DOHH2 (cell line): ENCODE measurements around the gene RABGEF1.
A peak's percentile ranks its signal among the peaks of the same experiment; 100 is the strongest.
"Not testable (repeated sequence)": the region's sequence is repeated elsewhere in the genome, so short reads cannot be mapped to it uniquely, and the experiment has no call there.

ENCODE experiments used
- H3F3A ChIP-seq: fragments of 200-600 bp; sonication (generic), shearing (Covaris generic); 2 replicates; pipeline ENCODE4 v1.6.0; 2016; ENCODE audit warnings: antibody characterized with exemption, mild to moderate bottlenecking; ENCODE audit not compliant: control insufficient read depth, insufficient read depth
- H3K27ac ChIP-seq: fragments of 200-600 bp; sonication (generic); 2 replicates; pipeline ENCODE4 v1.5.1; 2014; ENCODE audit warnings: low read depth, mild to moderate bottlenecking, low read length, moderate library complexity
- H3K27me3 ChIP-seq: fragments of 200-600 bp; sonication (generic); 2 replicates; pipeline ENCODE4 v1.6.1; 2014; ENCODE audit warnings: mild to moderate bottlenecking, low read length, mixed read lengths; ENCODE audit not compliant: control insufficient read depth
- H3K36me3 ChIP-seq: fragments of 200-600 bp; sonication (generic); 2 replicates; pipeline ENCODE4 v1.6.1; 2014; ENCODE audit warnings: mild to moderate bottlenecking, low read length, moderate library complexity, mixed read lengths; ENCODE audit not compliant: control insufficient read depth
- H3K4me1 ChIP-seq: fragments of 200-600 bp; sonication (generic); 2 replicates; pipeline ENCODE4 v1.6.1; 2014; ENCODE audit warnings: mild to moderate bottlenecking, low read length, mixed read lengths; ENCODE audit not compliant: control insufficient read depth
- H3K4me2 ChIP-seq: fragments of 200-600 bp; sonication (generic); 2 replicates; pipeline ENCODE4 v1.6.0; 2014; ENCODE audit warnings: mild to moderate bottlenecking, low read length, moderate library complexity
- H3K4me3 ChIP-seq: fragments of 200-600 bp; sonication (generic); 2 replicates; pipeline ENCODE4 v1.5.1; 2014; ENCODE audit warnings: mild to moderate bottlenecking, low read length, mixed read lengths
- H3K79me2 ChIP-seq: fragments of 200-600 bp; sonication (generic); 2 replicates; pipeline ENCODE4 v1.6.1; 2014; ENCODE audit warnings: mild to moderate bottlenecking, low read length, mixed read lengths; ENCODE audit not compliant: control insufficient read depth
- H3K9me2 ChIP-seq: fragments of 200-600 bp; sonication (generic); replicated peaks from 2 replicates; pipeline ENCODE4 v1.6.1; 2014; ENCODE audit warnings: mild to moderate bottlenecking, low read length, mixed read lengths; ENCODE audit not compliant: control insufficient read depth
- H3K9me3 ChIP-seq: fragments of 200-600 bp; sonication (generic); 2 replicates; pipeline ENCODE4 v1.6.1; 2014; ENCODE audit warnings: antibody characterized with exemption, low read length, mixed read lengths; ENCODE audit not compliant: control insufficient read depth, insufficient read depth
- H4K20me1 ChIP-seq: fragments of 200-600 bp; sonication (generic); 2 replicates; pipeline ENCODE4 v1.6.0; 2014; ENCODE audit warnings: low read depth, mild to moderate bottlenecking, antibody characterized with exemption, low read length, moderate library complexity; ENCODE audit not compliant: control insufficient read depth, insufficient read depth
- CTCF ChIP-seq: fragments of 200-600 bp; sonication (generic); IDR thresholded peaks from one replicate; pipeline ENCODE4 v1.5.1; 2014; ENCODE audit warnings: antibody characterized with exemption, mild to moderate bottlenecking, low read depth, low read length; ENCODE audit not compliant: poor library complexity, severe bottlenecking
- EZH2phosphoT487 ChIP-seq: fragments of 200-600 bp; sonication (generic); IDR thresholded peaks from 2 replicates; pipeline ENCODE4 v1.6.1; 2017; ENCODE audit warnings: borderline replicate concordance, mild to moderate bottlenecking, antibody characterized with exemption, low read length, moderate library complexity, mixed read lengths

Gene RABGEF1

GRCh38 chr7:66839814-66840213 is 99.3 kb downstream of the RABGEF1 start:
- TF ChIP-seq CTCF = no peak
- Histone ChIP-seq H3K36me3 (no peaks in the 10 kb centered on the region; the same call in 1 of the 2 replicates), H3K27ac (no peak overlapping the region), H3K9me2 (no peaks in the 10 kb centered on the region), H3K4me1 (peaks cover 9% of the 10 kb centered on the region), H4K20me1 (no peaks in the 10 kb centered on the region), H3K27me3 (no peaks in the 10 kb centered on the region), H3K79me2 (peaks cover 6% of the 10 kb centered on the region), H3K9me3 (peaks cover 11% of the 10 kb centered on the region; the same call in 1 of the 2 replicates), H3K4me3 (no peak overlapping the region), H3K4me2 (no peak overlapping the region), H3F3A (peaks cover 2% of the 10 kb centered on the region; the same call in 1 of the 2 replicates)

DNA sequence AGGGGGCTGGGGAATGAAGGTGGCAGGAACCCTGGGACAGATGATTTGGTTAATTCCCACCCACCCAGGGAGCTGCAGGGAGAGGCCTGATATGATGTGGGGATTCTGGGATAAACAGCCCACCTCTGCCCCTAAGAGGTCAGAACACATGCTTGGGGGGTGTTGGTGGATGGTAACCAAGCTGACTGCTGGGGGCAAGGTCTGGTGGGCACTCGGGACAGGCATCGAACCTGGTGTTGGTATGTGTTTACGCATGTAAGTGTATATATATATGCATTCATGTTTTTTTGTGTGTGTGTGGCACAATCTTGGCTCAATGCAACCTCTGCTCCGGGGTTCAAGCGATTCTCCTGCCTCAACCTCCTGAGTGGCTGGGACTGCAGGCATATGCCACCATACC is 99.8 kb downstream of the RABGEF1 start:
- Histone ChIP-seq H3K4me1 (peaks cover 9% of the 10 kb centered on the region), H3F3A (peaks cover 2% of the 10 kb centered on the region; the same call in 1 of the 2 replicates), H4K20me1 (no peaks in the 10 kb centered on the region), H3K27me3 (no peaks in the 10 kb centered on the region), H3K36me3 (peaks cover 4% of the 10 kb centered on the region; the same call in 1 of the 2 replicates), H3K27ac (no peak overlapping the region), H3K4me3 (no peak overlapping the region), H3K4me2 (no peak overlapping the region), H3K79me2 (peaks cover 11% of the 10 kb centered on the region), H3K9me2 (no peaks in the 10 kb centered on the region), H3K9me3 (peaks cover 11% of the 10 kb centered on the region; the same call in 1 of the 2 replicates)
- TF ChIP-seq EZH2phosphoT487 (no peak), CTCF (no peak)

DNA sequence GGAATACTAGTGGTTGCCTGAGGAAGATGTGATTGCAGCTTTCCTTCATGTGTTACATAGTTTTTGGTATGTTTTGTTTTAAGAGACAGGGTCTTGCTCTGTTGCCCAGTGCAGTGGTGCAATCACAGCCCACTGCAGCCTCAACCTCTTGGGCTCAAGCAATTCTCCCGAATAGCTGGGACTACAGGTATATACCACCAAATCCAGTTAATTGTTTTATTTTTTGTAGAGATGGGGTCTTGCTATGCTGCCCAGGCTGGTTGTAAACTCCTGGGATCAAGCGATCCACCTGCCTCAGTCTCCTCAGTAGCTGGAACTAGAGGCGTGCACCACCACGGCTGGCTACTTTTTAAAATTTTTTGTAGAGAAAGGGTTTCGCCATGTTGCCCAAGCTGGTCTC is 101.4 kb downstream of the RABGEF1 start:
- no peaks in the 10 kb centered on the region for H3K9me2 ChIP-seq
- no peaks in the 10 kb centered on the region for H3K27me3 ChIP-seq
- no peak for TF ChIP-seq CTCF
- TF ChIP-seq EZH2phosphoT487 = no peak
- peaks cover 6% of the 10 kb centered on the region; the same call in 1 of the 2 replicates for H3K9me3 ChIP-seq
- no peaks in the 10 kb centered on the region for H4K20me1 ChIP-seq
- H3K4me2 ChIP-seq = no peak overlapping the region
- peaks cover 19% of the 10 kb centered on the region for H3K4me1 ChIP-seq
- H3K36me3 ChIP-seq = peaks cover 4% of the 10 kb centered on the region; the same call in 1 of the 2 replicates
- H3F3A ChIP-seq = peaks cover 2% of the 10 kb centered on the region; the same call in 1 of the 2 replicates
- H3K79me2 ChIP-seq = peaks cover 23% of the 10 kb centered on the region
- no peak overlapping the region for H3K4me3 ChIP-seq
- no peak overlapping the region for H3K27ac ChIP-seq

- H3K27ac ChIP-seq, H3K36me3 ChIP-seq, H3K9me2 ChIP-seq, H3F3A ChIP-seq, H4K20me1 ChIP-seq, H3K27me3 ChIP-seq, H3K9me3 ChIP-seq: not testable (repeated sequence)
- Histone ChIP-seq H3K4me2 (peak overlapping the region; percentile 80), H3K79me2 (peaks cover 23% of the 10 kb centered on the region), H3K4me3 (peak overlapping the region; percentile 83), H3K4me1 (peaks cover 19% of the 10 kb centered on the region)
Measured at GRCh38 chr7:66843492-66843891, 103.0 kb downstream of the RABGEF1 start.
